Embryonic facial prominence (tissue), 1 donor: Measurements from ENCODE around the gene IRX2.

ENCODE experiments used
- DNase-seq: peaks from one replicate; pipeline ENCODE4 v3.0.0-alpha.2; 2016; ENCODE audit errors: extremely low spot score

IRX2 gene

GRCh38 chr5:2697041-2697440, 54.4 kb downstream of the IRX2 start:
- DNase-seq, result no peak
